Astrocyte (in vitro differentiated cells and primary cell): ENCODE data around the gene HHLA2. TPM values are rescaled to one million over a fixed set of nuclear protein-coding genes. Genes with fewer than 3 reads are reported as not detected.

Experiments used
- DNase-seq: peaks from one replicate; pipeline ENCODE4 v3.0.0-alpha.2; 2010; ENCODE audit warnings: low read depth
- FAIRE-seq: peaks from 2 replicates; lab custom pipeline; 2011; peaks lifted over from hg19 to GRCh38; lab: Jason Lieb, UNC
- H2AFZ ChIP-seq: 2 replicates; pipeline ENCODE4 v1.6.0; 2012; ENCODE audit warnings: low read depth, low read length, inconsistent platforms
- H3K27ac ChIP-seq: 2 replicates; pipeline ENCODE4 v1.5.1; 2011; ENCODE audit warnings: low read depth, low read length, inconsistent platforms
- H3K27me3 ChIP-seq: 2 replicates; pipeline ENCODE4 v1.6.0; 2011; ENCODE audit warnings: low read length, inconsistent platforms; ENCODE audit not compliant: insufficient read depth
- H3K36me3 ChIP-seq: 2 replicates; pipeline ENCODE4 v1.5.1; 2011; ENCODE audit warnings: low read length, inconsistent platforms; ENCODE audit not compliant: insufficient read depth
- H3K4me1 ChIP-seq: 2 replicates; pipeline ENCODE4 v1.5.1; 2011; ENCODE audit warnings: low read length, inconsistent platforms; ENCODE audit not compliant: insufficient read depth
- H3K4me2 ChIP-seq: 2 replicates; pipeline ENCODE4 v1.6.0; 2012; ENCODE audit warnings: low read length, inconsistent platforms
- H3K4me3 ChIP-seq: 2 replicates; pipeline ENCODE4 v1.5.1; 2011; ENCODE audit warnings: low read depth, mild to moderate bottlenecking, low read length, inconsistent platforms; ENCODE audit not compliant: insufficient read depth
- H3K79me2 ChIP-seq: 2 replicates; pipeline ENCODE4 v1.6.0; 2012; ENCODE audit warnings: mild to moderate bottlenecking, low read length, inconsistent platforms; ENCODE audit not compliant: insufficient read depth
- H3K9ac ChIP-seq: 2 replicates; pipeline ENCODE4 v1.6.0; 2012; ENCODE audit warnings: mild to moderate bottlenecking, low read length, inconsistent platforms
- H3K9me3 ChIP-seq: 2 replicates; pipeline ENCODE4 v1.5.1; 2012; ENCODE audit warnings: low read depth, mild to moderate bottlenecking, low read length, inconsistent platforms; ENCODE audit not compliant: insufficient read depth
- H4K20me1 ChIP-seq: 2 replicates; pipeline ENCODE4 v1.6.0; 2012; ENCODE audit warnings: low read length, inconsistent platforms; ENCODE audit not compliant: insufficient read depth
- H3K27ac Mint-ChIP-seq: one replicate; pipeline ENCODE4 v1.8.0; 2021; ENCODE audit warnings: mild to moderate bottlenecking, mixed read lengths; ENCODE audit not compliant: unreplicated experiment
- H3K27me3 Mint-ChIP-seq: one replicate; pipeline ENCODE4 v1.8.0; 2021; ENCODE audit warnings: low read depth, mixed read lengths; ENCODE audit not compliant: unreplicated experiment
- H3K36me3 Mint-ChIP-seq: one replicate; pipeline ENCODE4 v1.8.0; 2021; ENCODE audit warnings: low read depth, mixed read lengths; ENCODE audit not compliant: unreplicated experiment
- H3K4me1 Mint-ChIP-seq: one replicate; pipeline ENCODE4 v1.8.0; 2021; ENCODE audit warnings: low read depth, mixed read lengths; ENCODE audit not compliant: unreplicated experiment
- H3K4me3 Mint-ChIP-seq: one replicate; pipeline ENCODE4 v1.8.0; 2021; ENCODE audit warnings: mild to moderate bottlenecking, moderate library complexity, mixed read lengths; ENCODE audit not compliant: unreplicated experiment
- H3K9me3 Mint-ChIP-seq: one replicate; pipeline ENCODE4 v1.8.0; 2021; ENCODE audit warnings: mild to moderate bottlenecking, mixed read lengths; ENCODE audit not compliant: unreplicated experiment
- EZH2 ChIP-seq: IDR thresholded peaks from 2 replicates; pipeline ENCODE4 v1.6.1; 2012; ENCODE audit warnings: mild to moderate bottlenecking, low read length, inconsistent platforms; ENCODE audit not compliant: insufficient read depth
- total RNA-seq: library from RNA; stranded (reverse); gene quantifications from 2 replicates; pipeline ENCODE4 v1.2.1, GENCODE V29; 2021
- TF ChIP-seq, protein P1 (sequence below): IDR thresholded peaks from 2 replicates; pipeline ENCODE4 v1.5.1; 2011; ENCODE audit warnings: low read depth, mild to moderate bottlenecking, inconsistent platforms, low read length, moderate library complexity; ENCODE audit not compliant: insufficient read depth

The HHLA2 gene
- total RNA-seq, 1 donor from 2014 or later: not detected

DNA sequence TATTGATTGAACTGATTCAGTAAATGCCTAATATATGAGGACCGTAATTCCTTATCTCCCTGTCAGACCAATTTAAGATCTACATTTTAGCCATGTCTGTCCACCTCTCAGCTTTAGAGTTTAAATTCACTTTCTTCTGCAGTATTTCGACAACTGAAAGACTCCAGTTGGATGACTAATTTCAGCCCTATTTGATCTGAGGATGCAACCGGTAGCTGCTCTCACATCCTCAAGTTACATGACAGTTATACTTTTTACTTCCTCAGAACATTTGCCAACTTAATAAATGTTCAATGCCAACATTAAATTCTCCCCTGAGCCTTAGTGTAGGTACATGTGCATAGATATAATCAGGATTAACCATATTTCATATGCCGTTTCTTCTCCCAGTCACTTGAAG, 2.5 kb upstream of the HHLA2 start:
- FAIRE-seq: no peak
- H3K27ac Mint-ChIP-seq: no peak overlapping the region
- Histone ChIP-seq H4K20me1 (no peaks in the 10 kb centered on the region), H3K79me2 (no peaks in the 10 kb centered on the region), H3K9ac (no peak overlapping the region), H2AFZ (no peak overlapping the region), H3K27ac (no peak overlapping the region), H3K9me3 (no peaks in the 10 kb centered on the region), H3K36me3 (no peaks in the 10 kb centered on the region), H3K4me1 (no peaks in the 10 kb centered on the region), H3K4me2 (no peak overlapping the region), H3K4me3 (no peak overlapping the region), H3K27me3 (no peaks in the 10 kb centered on the region)
- H3K27me3 Mint-ChIP-seq: no peaks in the 10 kb centered on the region
- H3K4me3 Mint-ChIP-seq: no peak overlapping the region
- H3K9me3 Mint-ChIP-seq: peaks cover 3% of the 10 kb centered on the region
- no peak for TF ChIP-seq EZH2
- TF ChIP-seq, protein P1, sequence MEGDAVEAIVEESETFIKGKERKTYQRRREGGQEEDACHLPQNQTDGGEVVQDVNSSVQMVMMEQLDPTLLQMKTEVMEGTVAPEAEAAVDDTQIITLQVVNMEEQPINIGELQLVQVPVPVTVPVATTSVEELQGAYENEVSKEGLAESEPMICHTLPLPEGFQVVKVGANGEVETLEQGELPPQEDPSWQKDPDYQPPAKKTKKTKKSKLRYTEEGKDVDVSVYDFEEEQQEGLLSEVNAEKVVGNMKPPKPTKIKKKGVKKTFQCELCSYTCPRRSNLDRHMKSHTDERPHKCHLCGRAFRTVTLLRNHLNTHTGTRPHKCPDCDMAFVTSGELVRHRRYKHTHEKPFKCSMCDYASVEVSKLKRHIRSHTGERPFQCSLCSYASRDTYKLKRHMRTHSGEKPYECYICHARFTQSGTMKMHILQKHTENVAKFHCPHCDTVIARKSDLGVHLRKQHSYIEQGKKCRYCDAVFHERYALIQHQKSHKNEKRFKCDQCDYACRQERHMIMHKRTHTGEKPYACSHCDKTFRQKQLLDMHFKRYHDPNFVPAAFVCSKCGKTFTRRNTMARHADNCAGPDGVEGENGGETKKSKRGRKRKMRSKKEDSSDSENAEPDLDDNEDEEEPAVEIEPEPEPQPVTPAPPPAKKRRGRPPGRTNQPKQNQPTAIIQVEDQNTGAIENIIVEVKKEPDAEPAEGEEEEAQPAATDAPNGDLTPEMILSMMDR: no peak
- peaks cover 2% of the 10 kb centered on the region for H3K36me3 Mint-ChIP-seq
- peaks cover 4% of the 10 kb centered on the region for H3K4me1 Mint-ChIP-seq
- no peak for DNase-seq

- Mint-ChIP-seq H3K4me3 (no peak overlapping the region), H3K36me3 (peaks cover 2% of the 10 kb centered on the region), H3K27me3 (no peaks in the 10 kb centered on the region), H3K9me3 (peaks cover 3% of the 10 kb centered on the region), H3K27ac (no peak overlapping the region), H3K4me1 (peaks cover 10% of the 10 kb centered on the region)
- no peak overlapping the region for H3K4me3 ChIP-seq
- FAIRE-seq (no peak), DNase-seq (no peak)
- H3K9me3 ChIP-seq: no peaks in the 10 kb centered on the region
- no peak overlapping the region for H3K27ac ChIP-seq
- TF ChIP-seq, protein P1: no peak
- no peak for TF ChIP-seq EZH2
- H3K4me1 ChIP-seq: no peaks in the 10 kb centered on the region
- H2AFZ ChIP-seq: no peak overlapping the region
- H3K4me2 ChIP-seq: no peak overlapping the region
- H3K27me3 ChIP-seq: no peaks in the 10 kb centered on the region
- H3K36me3 ChIP-seq: no peaks in the 10 kb centered on the region
- no peaks in the 10 kb centered on the region for H4K20me1 ChIP-seq
- H3K79me2 ChIP-seq: no peaks in the 10 kb centered on the region
- H3K9ac ChIP-seq: no peak overlapping the region
Measured at GRCh38 chr3:108295421-108296175, 750 bp upstream of the HHLA2 start.

DNA sequence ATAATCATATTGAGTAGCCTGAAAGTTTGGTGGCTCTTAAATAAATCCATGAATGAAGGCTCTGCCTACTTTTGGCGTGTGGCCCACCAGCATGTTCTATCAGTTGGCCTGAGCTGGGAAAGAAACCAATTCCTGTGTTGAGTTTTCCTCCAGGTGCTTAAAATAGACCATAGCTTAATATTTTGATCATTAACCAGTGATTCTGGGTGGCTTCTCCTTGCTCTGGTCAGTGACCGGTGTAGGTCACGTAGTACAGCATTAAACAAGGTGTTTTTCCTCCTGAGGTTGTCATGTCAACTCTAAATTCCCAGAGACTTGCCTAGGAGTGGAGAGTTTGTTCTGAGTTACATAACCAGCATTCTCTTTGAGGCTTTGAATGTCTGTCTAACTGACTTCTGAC, 1.3 kb downstream of the HHLA2 start:
- Mint-ChIP-seq H3K9me3 (no peaks in the 10 kb centered on the region), H3K4me1 (peaks cover 19% of the 10 kb centered on the region), H3K4me3 (no peak overlapping the region), H3K36me3 (no peaks in the 10 kb centered on the region), H3K27ac (no peak overlapping the region), H3K27me3 (no peaks in the 10 kb centered on the region)
- no peaks in the 10 kb centered on the region for H3K79me2 ChIP-seq
- H3K36me3 ChIP-seq: no peaks in the 10 kb centered on the region
- TF ChIP-seq EZH2: no peak
- TF ChIP-seq, protein P1: no peak
- FAIRE-seq (no peak), DNase-seq (no peak)
- H3K4me3 ChIP-seq: no peak overlapping the region
- H3K4me2 ChIP-seq: no peak overlapping the region
- H3K27me3 ChIP-seq: no peaks in the 10 kb centered on the region
- no peaks in the 10 kb centered on the region for H3K9me3 ChIP-seq
- no peaks in the 10 kb centered on the region for H3K4me1 ChIP-seq
- no peak overlapping the region for H2AFZ ChIP-seq
- H4K20me1 ChIP-seq: no peaks in the 10 kb centered on the region
- no peak overlapping the region for H3K9ac ChIP-seq
- no peak overlapping the region for H3K27ac ChIP-seq
